SHP77 treated with DMSO at 0.1 percent for 48 hours (cell line): ENCODE results near the gene KIF3C.
"Not testable (repeated sequence)": the region's sequence is repeated elsewhere in the genome, so short reads cannot be mapped to it uniquely, and the experiment has no call there.

ENCODE experiments used
- DNase-seq: peaks from one replicate; lab custom pipeline; 2025; lab: John Stamatoyannopoulos, UW

KIF3C gene

DNA sequence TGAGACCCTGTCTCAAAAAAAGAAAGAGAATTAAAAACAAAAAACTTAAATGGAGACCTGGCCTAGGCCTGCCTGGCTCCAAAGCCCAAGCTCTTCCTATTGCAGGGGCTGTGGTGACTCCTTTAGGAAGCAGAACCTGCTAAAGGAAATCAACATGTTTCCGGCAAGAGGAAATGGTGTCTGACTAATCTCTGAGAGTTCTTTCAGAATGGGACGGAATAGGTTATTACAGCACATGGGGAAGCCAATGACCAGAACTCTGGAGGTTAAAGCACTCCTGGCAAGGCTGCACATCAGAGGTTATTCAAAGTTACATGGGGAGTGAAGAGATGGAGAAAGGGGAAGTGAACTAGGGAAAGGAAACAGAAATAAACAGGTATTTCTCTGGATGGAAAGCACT lies 21.4 kb downstream of the KIF3C start:
- no peak for DNase-seq

DNA sequence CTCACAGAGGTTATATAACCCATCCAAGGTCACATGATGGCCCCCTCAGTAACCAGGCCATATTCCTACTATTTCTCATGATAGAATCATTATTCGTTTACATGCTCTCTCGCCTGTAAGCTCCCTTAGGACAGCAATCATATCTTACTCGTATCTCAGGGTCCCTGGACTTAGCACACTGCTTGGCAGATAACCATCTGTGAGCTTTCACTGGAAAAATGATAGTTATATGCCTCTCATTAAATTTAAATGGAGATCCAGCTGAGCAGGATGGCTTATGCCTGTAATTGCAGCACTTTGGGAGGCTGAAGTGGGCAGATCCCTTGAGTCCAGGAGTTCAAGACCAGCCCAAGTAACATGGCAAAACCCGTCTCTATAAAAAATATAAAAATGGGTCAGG lies 21.9 kb downstream of the KIF3C start:
- DNase-seq: no peak

DNA sequence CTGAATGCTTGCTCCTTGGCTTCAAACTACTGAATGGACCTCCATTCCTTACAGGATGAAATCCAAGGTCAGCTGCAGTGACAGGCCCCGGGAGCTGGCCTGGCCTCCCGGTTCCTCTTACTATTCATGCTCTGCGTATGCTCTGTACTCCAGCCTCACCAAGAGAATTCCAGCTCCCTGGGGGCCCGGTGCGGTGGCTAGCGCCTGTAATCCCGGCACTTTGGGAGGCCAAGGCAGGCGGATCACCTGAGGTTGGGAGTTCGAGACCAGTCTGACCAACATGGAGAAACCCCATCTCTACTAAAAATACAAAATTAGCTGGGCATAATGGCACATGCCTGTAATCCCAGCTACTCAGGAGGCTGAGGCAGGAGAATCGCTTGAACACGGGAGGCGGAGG lies 23.7 kb downstream of the KIF3C start:
- not testable (repeated sequence) for DNase-seq

DNA sequence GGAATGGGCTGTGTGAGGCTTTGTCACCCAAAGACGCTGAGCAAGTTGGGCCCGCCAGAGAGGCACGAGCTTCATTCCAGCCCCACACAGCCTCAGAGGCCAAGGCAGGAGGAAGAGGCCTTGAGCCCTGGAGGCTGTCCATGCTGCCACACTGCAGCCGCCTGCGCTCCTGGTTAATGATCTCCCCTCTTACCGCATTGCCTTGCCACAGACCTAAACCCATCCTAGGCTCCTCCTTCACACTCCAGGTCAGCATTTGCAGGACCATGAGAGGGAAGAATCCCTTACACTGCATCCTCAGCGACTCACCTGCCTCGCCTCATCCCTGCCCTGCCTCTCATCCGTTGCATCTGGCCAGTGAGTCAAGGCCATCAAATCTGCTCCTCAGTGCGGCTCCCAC lies 24.6 kb downstream of the KIF3C start:
- DNase-seq: no peak

DNA sequence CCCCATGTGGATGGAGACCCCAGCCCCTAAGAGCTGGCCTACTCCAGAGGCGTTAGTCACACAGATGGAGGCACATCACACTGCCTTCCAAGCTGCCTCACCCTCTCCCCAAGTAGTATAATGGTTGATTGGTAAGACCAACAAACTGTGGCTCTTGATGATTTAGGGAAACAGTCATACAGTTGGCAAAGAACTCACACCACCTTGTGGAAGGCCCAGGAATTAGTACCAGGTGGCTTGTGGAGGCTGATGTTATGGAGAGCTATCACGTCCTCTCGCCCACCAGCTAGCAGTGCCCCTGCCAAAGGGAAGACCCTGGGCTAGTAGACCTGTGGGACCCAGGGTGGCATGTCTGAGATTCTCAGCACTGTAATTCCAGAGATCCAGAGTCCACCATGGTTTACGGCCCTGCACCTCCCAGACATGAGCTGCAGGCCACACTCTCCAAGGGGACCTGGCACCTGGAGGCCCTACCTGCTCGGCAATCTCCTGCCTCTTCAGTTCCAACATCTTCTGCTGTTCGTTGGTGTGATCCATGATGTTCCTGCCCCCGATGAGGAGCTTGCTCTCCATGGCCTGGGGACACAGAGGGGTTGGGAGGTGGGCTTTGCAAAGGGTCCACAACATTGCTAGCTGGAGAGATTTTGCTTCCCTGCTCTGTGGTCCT lies 26.3 kb downstream of the KIF3C start:
- no peak for DNase-seq

DNA sequence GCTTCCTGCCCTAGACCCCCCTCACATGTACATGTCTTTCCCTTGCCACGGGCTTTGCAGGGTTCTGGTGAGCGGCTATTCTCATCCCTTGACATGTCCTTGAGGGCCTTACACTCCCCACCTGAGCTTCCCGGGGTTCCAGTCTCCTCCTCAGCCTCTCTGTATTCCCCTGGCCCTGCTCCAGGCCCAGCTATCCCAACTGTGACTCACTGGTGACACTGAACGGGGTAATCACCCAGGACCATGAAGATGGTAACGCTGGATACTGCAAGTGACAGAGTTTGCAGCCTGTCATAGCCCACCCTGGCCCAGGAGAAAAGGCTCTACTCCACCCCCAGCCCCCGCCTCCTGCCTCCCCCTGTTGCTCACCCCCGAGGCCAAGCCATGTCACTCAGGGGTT lies 27.3 kb downstream of the KIF3C start:
- DNase-seq: no peak

DNA sequence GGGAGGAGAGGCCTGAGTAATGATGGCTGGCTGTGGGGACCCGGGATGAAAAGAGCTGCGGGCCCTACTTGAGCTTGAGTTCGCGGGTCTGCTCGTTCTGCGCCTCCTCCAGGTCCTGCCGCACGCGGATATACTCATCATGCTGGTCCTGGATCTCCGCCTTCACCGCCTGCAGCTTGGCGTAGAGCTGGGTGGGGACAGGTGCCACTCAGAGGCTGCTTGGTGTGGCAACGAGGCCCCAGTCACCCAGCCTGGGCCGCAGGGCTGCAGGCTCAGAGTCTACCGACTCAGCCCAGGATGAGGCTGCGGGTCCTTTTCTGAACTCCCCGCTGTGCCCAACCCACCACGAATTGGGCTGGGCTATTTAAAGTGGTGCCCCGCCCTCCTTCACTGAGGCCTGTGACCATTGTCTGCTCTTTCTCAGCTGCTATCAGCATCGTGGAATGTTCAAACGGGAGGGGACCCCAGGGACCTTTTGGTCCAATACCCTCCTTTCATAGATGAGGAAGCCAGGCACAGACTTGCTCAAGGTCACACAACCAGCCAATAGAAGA lies 28.0 kb downstream of the KIF3C start:
- DNase-seq: no peak

DNA sequence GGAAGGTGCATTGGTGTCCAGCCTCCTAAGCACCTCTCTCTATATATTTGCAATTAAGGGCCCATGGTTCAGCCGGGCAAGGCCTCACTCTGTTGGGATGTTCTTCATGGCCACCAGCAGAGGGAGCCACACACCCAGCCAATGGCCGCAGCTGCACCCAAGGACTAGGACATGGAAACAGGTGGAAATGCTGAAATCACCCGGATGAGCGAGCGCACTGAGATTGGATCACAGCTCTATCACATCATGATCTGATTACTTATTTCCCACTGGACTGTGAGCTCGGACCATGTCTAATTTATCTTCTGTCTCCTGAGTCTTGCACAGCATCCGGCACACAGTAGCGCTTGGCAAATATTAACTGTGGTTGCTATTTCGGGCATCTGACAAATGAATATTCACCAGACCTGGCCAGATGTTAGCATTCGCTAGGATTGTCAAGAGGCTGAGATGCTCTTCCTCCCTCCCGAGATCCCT lies 31.2 kb downstream of the KIF3C start:
- peak; percentile 81 for DNase-seq

DNA sequence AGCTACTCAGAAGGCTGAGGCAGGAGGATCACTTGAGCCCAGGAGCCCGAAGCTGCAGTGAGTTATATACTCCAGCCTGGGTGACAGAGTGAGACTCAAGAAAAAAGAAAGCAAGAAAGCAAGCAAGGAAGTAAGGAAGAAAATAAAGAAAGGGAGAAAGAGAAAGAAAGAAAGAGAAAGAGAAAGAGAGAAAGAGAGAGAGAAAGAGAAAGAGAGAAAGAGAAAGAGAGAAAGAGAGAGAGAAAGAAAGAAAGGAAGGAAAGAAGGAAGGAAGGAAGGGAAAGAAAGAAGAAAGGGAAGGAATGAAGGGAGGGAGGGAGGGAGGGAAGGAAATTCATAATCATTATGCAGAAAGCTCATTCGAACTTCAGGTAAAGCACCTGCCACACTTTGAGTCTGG lies 33.9 kb downstream of the KIF3C start:
- DNase-seq: no peak

DNA sequence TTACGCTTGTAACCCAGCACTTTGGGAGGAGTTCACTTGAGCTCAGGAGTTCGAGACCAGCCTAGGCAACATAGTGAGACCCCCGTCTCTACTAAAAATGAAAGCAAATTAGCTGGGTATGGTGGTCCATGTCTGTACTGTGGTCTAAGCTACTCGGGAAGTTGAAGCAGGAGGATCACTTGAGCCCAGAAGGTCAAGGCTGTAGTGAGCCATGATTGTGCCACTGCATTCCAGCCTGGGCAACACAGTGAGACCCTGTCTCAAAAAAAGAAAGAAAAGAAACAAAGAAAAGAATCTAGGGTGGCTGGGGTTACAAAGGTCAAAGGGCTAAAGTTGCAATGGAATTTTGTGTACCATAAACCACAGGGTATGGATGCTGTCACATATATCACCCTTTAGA lies 41.3 kb downstream of the KIF3C start:
- no peak for DNase-seq

DNA sequence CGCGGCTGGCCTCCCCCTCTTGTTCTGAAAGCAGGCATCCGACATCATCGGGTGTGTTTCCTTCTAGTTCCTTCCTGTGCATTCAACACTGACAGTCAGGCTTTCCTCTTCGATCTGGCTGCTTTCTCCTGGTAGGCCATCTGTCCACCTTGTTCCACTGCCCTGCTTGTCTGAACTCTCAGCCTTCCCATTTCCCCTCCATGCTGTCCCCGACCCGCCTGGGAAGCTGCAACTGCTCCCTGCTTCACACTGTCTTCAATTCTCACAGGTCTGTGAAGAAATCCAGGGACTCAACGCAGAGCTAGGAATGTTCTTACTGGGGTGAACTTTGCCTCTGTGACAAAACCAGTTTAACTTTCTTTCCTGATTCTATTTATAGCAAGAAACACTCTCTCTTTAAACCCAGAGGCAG lies 43.0 kb downstream of the KIF3C start:
- DNase-seq: no peak

DNA sequence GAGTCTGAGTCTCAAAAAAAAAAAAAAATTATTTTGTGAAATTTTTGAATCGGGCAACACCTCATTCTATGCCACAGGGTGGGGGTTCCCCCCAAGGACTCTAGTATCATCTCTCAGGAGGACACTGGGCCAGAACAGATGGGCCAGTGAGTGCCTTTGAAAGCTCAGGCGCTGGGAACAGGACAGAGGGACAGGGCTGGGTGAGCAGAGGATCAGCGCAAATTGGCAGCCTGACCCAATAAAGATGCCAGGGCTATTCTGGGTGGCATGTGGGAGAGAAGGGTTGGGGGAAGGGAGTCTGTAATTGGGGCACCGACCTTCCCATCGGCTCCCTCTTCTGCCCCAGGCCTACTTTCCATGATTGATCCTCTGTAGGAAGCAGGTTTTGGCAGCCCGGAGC lies 44.0 kb downstream of the KIF3C start:
- no peak for DNase-seq

DNA sequence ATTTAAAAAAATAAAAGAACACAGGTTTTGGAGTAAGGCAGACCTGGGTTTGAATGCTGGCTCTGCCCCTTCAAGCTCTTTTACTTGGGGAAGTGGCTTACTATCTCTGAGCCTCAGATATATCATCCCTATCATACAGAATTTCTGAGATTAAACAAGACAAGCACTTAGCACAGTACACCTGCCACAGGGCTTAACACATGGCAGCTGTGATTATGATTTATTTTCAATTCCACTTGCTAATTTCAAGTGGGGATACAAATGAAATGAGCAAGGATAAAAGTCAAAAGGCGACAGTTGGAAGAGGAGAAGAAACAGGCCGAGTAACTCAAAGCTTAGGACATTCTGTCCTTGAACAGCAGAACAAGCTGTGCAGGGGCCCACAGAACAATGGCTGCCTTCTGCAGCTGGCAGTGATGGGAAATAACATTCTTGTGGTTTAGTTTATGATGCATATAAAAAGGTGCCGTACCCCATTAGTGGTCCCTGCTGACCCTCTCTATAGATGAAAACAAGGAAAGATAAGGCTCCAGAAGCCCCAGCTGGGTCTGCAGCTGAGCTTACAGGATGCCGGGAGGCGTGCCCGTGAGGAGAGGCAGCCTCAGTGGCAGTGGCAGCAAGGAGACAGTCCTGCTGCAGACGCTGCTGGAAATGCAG lies 45.3 kb downstream of the KIF3C start:
- no peak for DNase-seq

DNA sequence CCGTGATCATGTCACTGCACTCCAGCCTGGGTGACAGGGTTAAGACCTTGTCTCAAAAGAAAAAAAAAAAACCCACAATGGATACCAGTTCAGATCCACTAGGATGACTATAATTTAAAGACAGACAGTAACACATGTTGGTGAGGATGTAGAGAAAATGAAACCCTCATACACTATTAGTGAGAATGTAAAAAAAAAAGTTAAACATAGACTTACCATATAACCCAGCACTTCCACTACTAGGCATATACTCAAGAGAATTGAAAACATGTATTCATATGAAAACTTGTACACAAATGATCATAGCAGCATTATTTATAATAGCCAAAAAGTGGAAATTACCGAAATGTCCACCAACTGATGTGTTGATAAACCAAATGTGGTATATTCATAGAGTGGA lies 48.7 kb downstream of the KIF3C start:
- DNase-seq: no peak

DNA sequence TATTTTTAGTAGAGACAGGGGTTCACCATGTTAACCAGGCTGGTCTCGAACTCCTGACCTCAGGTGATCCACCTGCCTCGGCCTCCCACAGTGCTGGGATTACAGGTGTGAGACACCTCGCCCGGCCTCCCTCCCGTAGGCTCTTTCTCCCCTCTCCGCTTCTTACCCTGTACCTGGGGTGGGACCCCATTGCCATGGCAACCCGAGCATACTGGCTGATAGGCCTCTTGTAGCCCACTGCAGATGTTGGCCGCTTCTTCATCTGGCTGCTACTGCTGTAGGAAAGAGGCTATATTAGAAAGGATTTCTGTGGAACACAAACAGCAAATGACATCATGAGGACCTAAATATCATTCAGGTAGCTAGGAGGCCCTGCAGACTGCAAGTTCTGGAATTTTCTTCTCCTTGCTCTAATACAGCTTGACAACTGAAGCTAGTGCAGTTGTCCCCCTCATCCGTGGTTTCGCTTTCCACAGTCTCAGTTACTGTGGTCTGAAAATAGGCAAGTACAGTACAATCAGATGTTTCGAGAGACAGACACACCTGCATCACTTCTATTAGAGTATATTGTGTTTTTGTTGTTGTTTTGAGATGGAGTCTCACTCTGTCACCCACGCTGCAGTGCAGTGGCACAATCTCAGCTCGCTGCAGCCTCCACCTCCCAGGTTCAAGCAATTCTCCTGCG lies 52.4 kb downstream of the KIF3C start:
- DNase-seq: no peak

DNA sequence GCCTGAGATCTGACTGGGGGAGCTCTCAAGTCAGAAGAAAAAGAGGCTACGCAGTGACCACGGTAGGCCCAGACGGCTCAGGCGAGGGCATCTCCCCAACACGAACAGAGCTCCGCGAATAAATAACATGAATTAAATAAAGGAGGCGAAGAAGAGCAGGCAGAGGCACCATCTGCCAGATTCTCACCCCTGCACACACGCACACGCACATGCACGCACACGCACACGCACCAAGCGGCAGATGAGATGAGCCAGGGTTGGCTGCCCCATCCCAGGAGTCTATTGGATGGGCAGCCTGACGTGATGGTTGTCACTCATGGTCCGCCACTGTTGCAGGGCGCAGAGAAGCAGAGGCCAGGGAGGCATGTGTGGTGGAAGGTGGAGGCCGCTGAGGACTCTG lies 53.6 kb downstream of the KIF3C start:
- no peak for DNase-seq

DNA sequence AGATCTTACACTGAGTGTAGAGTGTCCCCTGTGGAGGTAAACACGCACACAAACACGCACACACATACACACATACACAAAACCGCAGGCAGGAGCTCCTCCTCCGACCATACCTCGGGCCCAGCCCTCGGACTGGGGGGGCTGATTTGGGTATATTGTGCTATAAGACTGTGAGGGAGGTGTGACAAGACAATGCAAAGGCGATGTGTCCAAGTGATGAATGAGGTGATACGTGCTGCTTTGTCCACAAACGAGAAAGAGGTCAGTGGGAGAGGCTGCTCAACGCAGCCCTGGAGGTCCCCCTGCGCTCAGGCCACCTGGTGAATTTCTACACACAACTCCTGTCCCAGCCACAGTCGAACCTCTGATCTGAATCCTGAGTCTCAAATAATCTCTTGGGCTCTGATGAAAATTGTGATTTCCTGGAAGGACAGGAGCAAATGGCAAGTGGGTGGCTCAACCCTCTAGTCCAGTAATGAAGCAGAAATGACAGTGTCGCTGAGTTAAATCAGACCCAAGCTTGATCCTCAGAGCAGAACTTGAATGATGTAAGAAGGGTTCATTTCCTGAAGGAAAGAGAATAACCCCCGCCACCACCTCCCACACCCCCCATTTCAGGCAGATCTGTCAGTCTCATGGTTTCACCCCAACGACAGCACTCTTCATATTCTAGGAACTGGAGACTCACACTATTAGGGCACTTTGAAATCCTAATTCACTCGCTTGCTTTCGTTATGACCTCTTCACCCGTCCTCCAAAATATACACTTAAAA lies 55.1 kb downstream of the KIF3C start:
- no peak for DNase-seq

DNA sequence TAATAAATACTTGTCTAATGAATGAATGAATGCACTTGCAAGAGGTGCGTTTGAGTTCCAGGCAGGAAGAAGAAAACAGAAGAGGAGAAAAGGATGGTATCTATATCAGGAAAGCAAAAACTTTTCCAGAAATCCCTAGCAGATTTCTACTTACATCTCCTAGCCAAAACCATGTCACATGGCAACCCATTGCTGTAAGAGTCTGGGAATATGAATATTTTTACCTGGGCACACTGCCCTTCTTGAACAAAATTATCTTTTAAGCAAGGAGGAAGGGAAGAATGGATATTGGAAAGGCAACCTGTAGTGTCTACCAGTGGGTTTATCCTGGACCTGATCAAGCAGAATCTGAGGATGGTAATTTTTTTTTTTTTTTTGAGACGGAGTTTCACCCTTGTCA lies 59.8 kb downstream of the KIF3C start:
- DNase-seq: no peak

DNA sequence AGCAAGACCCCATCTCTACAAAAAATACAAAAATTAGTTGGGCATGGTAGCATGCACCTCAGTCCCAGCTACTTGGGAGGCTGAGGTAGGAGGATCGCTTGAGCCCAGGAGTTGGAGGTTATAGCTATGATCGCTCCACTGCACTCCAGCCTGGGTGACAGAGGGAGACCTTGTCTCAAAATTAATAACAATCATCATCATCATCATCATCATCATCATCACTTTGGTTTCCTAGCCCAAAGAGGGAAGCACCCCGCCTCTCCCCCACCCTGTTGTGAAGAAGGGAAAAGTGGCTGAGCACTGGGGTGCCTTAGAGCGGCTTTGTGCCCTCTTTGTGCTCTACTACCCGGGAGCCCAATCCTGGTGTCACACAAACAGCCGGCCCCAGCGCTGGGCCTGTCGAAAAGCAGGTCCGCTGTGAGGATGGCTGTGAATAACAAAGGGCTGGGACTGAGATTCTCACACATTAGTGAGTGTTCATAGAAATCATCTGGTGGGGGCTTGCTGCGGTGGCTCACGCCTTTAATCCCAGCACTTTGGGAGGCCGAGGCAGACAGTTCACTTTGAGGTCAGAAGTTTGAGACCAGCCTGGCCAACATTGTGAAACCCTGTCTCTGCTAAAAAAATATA lies 61.4 kb downstream of the KIF3C start:
- no peak for DNase-seq

DNA sequence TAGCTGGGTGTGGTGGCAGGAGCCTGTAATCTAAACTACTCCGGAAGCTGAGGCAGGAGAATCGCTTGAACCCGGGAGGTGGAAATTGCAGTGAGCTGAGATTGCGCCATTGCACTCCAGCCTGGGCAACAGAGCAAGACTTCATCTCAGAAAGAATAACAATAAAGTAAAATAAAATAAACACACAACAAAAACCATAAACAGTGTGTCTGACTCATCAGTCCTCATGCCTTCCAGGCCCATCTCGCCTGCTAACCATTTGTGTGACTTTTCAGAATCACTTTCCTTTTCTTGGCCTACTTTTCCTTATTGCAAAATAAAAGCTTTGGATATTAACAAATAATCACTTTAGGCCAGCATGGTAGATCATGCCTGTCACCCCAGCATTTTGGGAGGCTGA lies 62.0 kb downstream of the KIF3C start:
- DNase-seq: no peak

DNA sequence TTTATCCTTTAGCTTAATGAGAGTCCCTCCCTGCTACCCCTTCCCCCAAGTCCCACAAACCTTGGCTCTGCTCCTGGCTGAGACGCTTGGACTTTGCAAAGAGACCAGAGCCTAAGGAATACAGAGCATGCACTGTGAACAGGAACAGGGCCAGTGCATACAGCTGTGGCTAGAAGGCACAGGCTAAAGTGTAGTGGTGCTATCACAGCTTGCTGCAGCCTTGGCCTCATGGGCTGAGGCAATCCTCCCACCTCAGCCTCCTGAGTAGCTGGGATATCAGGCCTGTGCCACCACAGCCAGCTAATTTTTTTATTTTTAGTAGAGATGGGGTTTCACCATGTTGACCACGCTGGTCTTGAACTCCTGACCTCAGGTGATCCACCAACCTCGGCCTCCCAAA lies 64.5 kb downstream of the KIF3C start:
- DNase-seq: no peak

DNA sequence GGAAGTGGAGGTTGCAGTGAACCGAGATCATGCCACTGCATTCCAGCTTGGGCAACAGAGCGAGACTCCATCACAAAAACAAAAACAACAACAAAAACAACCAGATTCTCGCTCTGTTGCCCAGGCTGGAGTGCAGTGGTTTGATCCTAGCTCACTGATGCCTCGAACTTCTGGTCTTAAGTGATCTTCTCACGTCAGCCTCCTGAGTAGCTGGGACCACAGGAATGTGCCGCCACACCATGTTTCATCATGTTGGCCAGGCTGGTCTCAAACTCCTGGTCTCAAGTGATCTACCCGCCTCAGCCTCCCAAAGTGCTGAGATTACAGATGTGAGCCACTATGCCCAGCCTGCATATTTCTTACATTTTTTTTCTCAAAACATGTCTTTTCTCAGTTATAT lies 64.9 kb downstream of the KIF3C start:
- not testable (repeated sequence) for DNase-seq
